GM23248 (cell line): ENCODE data around the gene TBC1D22A. TPM values are rescaled to one million over a fixed set of nuclear protein-coding genes. Genes with fewer than 3 reads are reported as not detected.

Source experiments
- DNase-seq: peaks from one replicate; pipeline ENCODE4 v3.0.0-alpha.2; 2015
- H2AFZ ChIP-seq: fragments of 200-600 bp; sonication (generic); 2 replicates; pipeline ENCODE4 v1.6.1; 2016; ENCODE audit warnings: antibody characterized with exemption
- H3F3A ChIP-seq: fragments of 200-600 bp; sonication (generic); 2 replicates; pipeline ENCODE4 v1.6.1; 2016; ENCODE audit warnings: mild to moderate bottlenecking, antibody characterized with exemption, mixed run types; ENCODE audit not compliant: insufficient read depth
- H3K27ac ChIP-seq: fragments of 200-600 bp; sonication (generic); 2 replicates; pipeline ENCODE4 v1.5.1; 2016; ENCODE audit warnings: mild to moderate bottlenecking
- H3K27me3 ChIP-seq: fragments of 200-600 bp; sonication (generic); replicated peaks from 2 replicates; pipeline ENCODE4 v1.6.1; 2016; ENCODE audit warnings: mild to moderate bottlenecking; ENCODE audit not compliant: insufficient read depth
- H3K36me3 ChIP-seq: fragments of 200-600 bp; sonication (generic); 2 replicates; pipeline ENCODE4 v1.6.1; 2016; ENCODE audit warnings: low read depth, mild to moderate bottlenecking
- H3K4me1 ChIP-seq: fragments of 200-600 bp; sonication (generic); 2 replicates; pipeline ENCODE4 v1.6.1; 2016; ENCODE audit warnings: mild to moderate bottlenecking; ENCODE audit not compliant: insufficient read depth
- H3K4me2 ChIP-seq: fragments of 200-600 bp; sonication (generic); one replicate; pipeline ENCODE4 v1.6.1; 2016; ENCODE audit warnings: mild to moderate bottlenecking; ENCODE audit not compliant: unreplicated experiment
- H3K4me3 ChIP-seq: fragments of 200-600 bp; sonication (generic); 2 replicates; pipeline ENCODE4 v1.5.1; 2016; ENCODE audit warnings: mild to moderate bottlenecking
- H3K79me2 ChIP-seq: fragments of 200-600 bp; sonication (generic); 2 replicates; pipeline ENCODE4 v1.6.1; 2016; ENCODE audit warnings: mild to moderate bottlenecking; ENCODE audit not compliant: insufficient read depth
- H3K9ac ChIP-seq: fragments of 200-600 bp; sonication (generic); 2 replicates; pipeline ENCODE4 v1.6.1; 2016; ENCODE audit warnings: mild to moderate bottlenecking
- H3K9me2 ChIP-seq: fragments of 200-600 bp; sonication (generic); 2 replicates; pipeline ENCODE4 v1.6.1; 2016; ENCODE audit warnings: mixed run types, mild to moderate bottlenecking, moderate library complexity; ENCODE audit not compliant: insufficient read depth
- H3K9me3 ChIP-seq: fragments of 200-600 bp; sonication (generic); one replicate; pipeline ENCODE4 v1.6.1; 2017; ENCODE audit warnings: low read depth
- H4K20me1 ChIP-seq: fragments of 200-600 bp; sonication (generic); 2 replicates; pipeline ENCODE4 v1.6.0; 2016; ENCODE audit not compliant: insufficient read depth
- EZH2 ChIP-seq: fragments of 200-600 bp; sonication (generic); IDR thresholded peaks from 2 replicates; pipeline ENCODE4 v1.6.1; 2018; ENCODE audit warnings: antibody characterized with exemption, mild to moderate bottlenecking; ENCODE audit not compliant: insufficient read depth, poor library complexity, severe bottlenecking
- EZH2phosphoT487 ChIP-seq: fragments of 200-600 bp; sonication (generic); IDR thresholded peaks from 2 replicates; pipeline ENCODE4 v1.6.1; 2018; ENCODE audit warnings: antibody characterized with exemption, moderate library complexity, mild to moderate bottlenecking, low read depth; ENCODE audit not compliant: insufficient read depth
- WGBS, 2 experiments: methylation state at CpG; one replicate each; pipeline ENCODE4 v1.1.6; 2015 to 2017; ENCODE audit warnings: low lambda C conversion rate in 2 of 2, low coverage in 1 of 2; ENCODE audit errors: missing lambda C conversion rate in 2 of 2; 5-methylcytosine and 5-hydroxymethylcytosine counted together
- in situ Hi-C: fragments of 300-500 bp; cut with MboI; formaldehyde crosslinking; loops from 2 replicates; pipeline ENCODE4 v1.15.0; 2020
- polyA plus RNA-seq: library from polyadenylated mRNA; unstranded; fragments of >200 nt; fragmentation: Nextera tagmentation; extraction: Ambion mirVana; gene quantifications from 2 replicates; pipeline ENCODE4 v1.2.1, GENCODE V29; 2016
- total RNA-seq: library from RNA; depleted of rRNA; stranded (reverse); fragments of >200 nt; shearing (Covaris generic); gene quantifications from 2 replicates; pipeline ENCODE4 v1.2.3, GENCODE V29; 2014

Gene TBC1D22A
- total and polyA plus RNA-seq, 2 experiments from 2014 or later = 12.3 to 16.9 TPM

- DNase-seq = no peak
- no peak for TF ChIP-seq EZH2
- TF ChIP-seq EZH2phosphoT487 = no peak
- in situ Hi-C loops = no loop called here
- no peak overlapping the region for H3K27ac ChIP-seq
- no peaks in the 10 kb centered on the region for H3K4me1 ChIP-seq
- H2AFZ ChIP-seq = no peak overlapping the region
- no peak overlapping the region for H3K9ac ChIP-seq
- H3K9me2 ChIP-seq = no peaks in the 10 kb centered on the region
- H3K4me3 ChIP-seq = no peak overlapping the region
- peaks cover 1% of the 10 kb centered on the region for H3K27me3 ChIP-seq
- 35 to 40% methylated on average over 22 to 25 of the region's 25 CpGs for WGBS, 2 experiments
- no peaks in the 10 kb centered on the region for H3F3A ChIP-seq
- H3K9me3 ChIP-seq = no peaks in the 10 kb centered on the region
- no peaks in the 10 kb centered on the region for H3K79me2 ChIP-seq
- no peaks in the 10 kb centered on the region for H3K36me3 ChIP-seq
- H4K20me1 ChIP-seq = no peaks in the 10 kb centered on the region
- no peak overlapping the region for H3K4me2 ChIP-seq
Observed at GRCh38 chr22:47191671-47192650, 429.5 kb downstream of the TBC1D22A start.

- TF ChIP-seq EZH2 (no peak), EZH2phosphoT487 (no peak)
- no peak overlapping the region for H2AFZ ChIP-seq
- H3K4me2 ChIP-seq = no peak overlapping the region
- no peak overlapping the region for H3K4me3 ChIP-seq
- WGBS, 2 experiments = 69 to 73% methylated on average over 22 to 32 of the region's 32 CpGs
- H3K36me3 ChIP-seq = no peaks in the 10 kb centered on the region
- H3K9ac ChIP-seq = no peak overlapping the region
- H3F3A ChIP-seq = no peaks in the 10 kb centered on the region
- H3K4me1 ChIP-seq = no peaks in the 10 kb centered on the region
- no peaks in the 10 kb centered on the region for H3K79me2 ChIP-seq
- H3K9me3 ChIP-seq = no peaks in the 10 kb centered on the region
- H4K20me1 ChIP-seq = no peaks in the 10 kb centered on the region
- DNase-seq = no peak
- H3K9me2 ChIP-seq = no peaks in the 10 kb centered on the region
- in situ Hi-C loops = no loop called here
- peaks cover 10% of the 10 kb centered on the region for H3K27me3 ChIP-seq
- no peak overlapping the region for H3K27ac ChIP-seq
Observed at GRCh38 chr22:47192651-47193437, 430.4 kb downstream of the TBC1D22A start.

GRCh38 chr22:47193606-47194329, 431.3 kb downstream of the TBC1D22A start:
- Histone ChIP-seq H3K27ac (no peak overlapping the region), H3K36me3 (no peaks in the 10 kb centered on the region), H3K9ac (no peak overlapping the region), H3K4me1 (no peaks in the 10 kb centered on the region), H3K4me2 (no peak overlapping the region), H2AFZ (no peak overlapping the region), H4K20me1 (no peaks in the 10 kb centered on the region), H3K9me3 (no peaks in the 10 kb centered on the region), H3K9me2 (no peaks in the 10 kb centered on the region), H3K79me2 (no peaks in the 10 kb centered on the region), H3K27me3 (peaks cover 12% of the 10 kb centered on the region), H3F3A (no peaks in the 10 kb centered on the region), H3K4me3 (no peak overlapping the region)
- TF ChIP-seq EZH2phosphoT487 (no peak), EZH2 (no peak)
- 83 to 84% methylated on average over 19 of the region's 19 CpGs for WGBS, 2 experiments
- in situ Hi-C loops = no loop called here
- DNase-seq = no peak

GRCh38 chr22:47194476-47195155, 432.2 kb downstream of the TBC1D22A start:
- no peaks in the 10 kb centered on the region for H3K4me1 ChIP-seq
- no peaks in the 10 kb centered on the region for H3K9me3 ChIP-seq
- no peaks in the 10 kb centered on the region for H3K36me3 ChIP-seq
- no peaks in the 10 kb centered on the region for H3F3A ChIP-seq
- 86 to 87% methylated on average over 6 of the region's 6 CpGs for WGBS, 2 experiments
- no peak overlapping the region for H3K4me2 ChIP-seq
- H3K79me2 ChIP-seq = no peaks in the 10 kb centered on the region
- H3K27ac ChIP-seq = no peak overlapping the region
- DNase-seq = no peak
- no peak for TF ChIP-seq EZH2
- TF ChIP-seq EZH2phosphoT487 = no peak
- H3K9ac ChIP-seq = no peak overlapping the region
- H3K27me3 ChIP-seq = peaks cover 12% of the 10 kb centered on the region
- no peaks in the 10 kb centered on the region for H4K20me1 ChIP-seq
- in situ Hi-C loops = no loop called here
- H3K4me3 ChIP-seq = no peak overlapping the region
- H2AFZ ChIP-seq = no peak overlapping the region
- no peaks in the 10 kb centered on the region for H3K9me2 ChIP-seq
